PC-9 (cell line): ENCODE measurements around the gene SUZ12. TPM values are rescaled to one million over a fixed set of nuclear protein-coding genes. Genes with fewer than 3 reads are reported as not detected.
"Not testable (repeated sequence)": the region's sequence is repeated elsewhere in the genome, so short reads cannot be mapped to it uniquely, and the experiment has no call there.

Experiments used
- BruUV-seq: library from RNA; stranded (reverse); fragments of 400-500 nt; replicated peaks from 2 replicates; lab custom pipeline; 2021; lab: Mats Ljungman, UMichigan
- CTCF ChIA-PET: fragments of 300-600 bp; sonication (Branson Sonifier 250); formaldehyde crosslinking; loops from one replicate; lab custom pipeline; 2022; ENCODE audit warnings: antibody characterized with exemption; lab: Charles Lee
- POLR2A ChIA-PET: fragments of 300-600 bp; sonication (Branson Sonifier 250); formaldehyde crosslinking; loops from one replicate; lab custom pipeline; 2022; ENCODE audit warnings: antibody characterized with exemption; ENCODE audit not compliant: unreplicated experiment; lab: Charles Lee
- DNase-seq, 2 experiments: peaks; one replicate each; pipeline versions ENCODE4 v3.0.0 to v3.0.0-alpha.2; 2015 to 2022; ENCODE audit warnings: mixed read lengths in 1 of 2
- H2AFZ ChIP-seq: fragments of 200-600 bp; sonication (generic); 2 replicates; pipeline ENCODE4 v1.8.1; 2017; ENCODE audit warnings: antibody characterized with exemption
- H3F3A ChIP-seq: fragments of 200-600 bp; sonication (generic); 2 replicates; pipeline ENCODE4 v1.8.1; 2017; ENCODE audit warnings: antibody characterized with exemption, mild to moderate bottlenecking, low read depth; ENCODE audit not compliant: insufficient read depth
- H3K27ac ChIP-seq: fragments of 200-600 bp; sonication (generic); 2 replicates; pipeline ENCODE4 v1.6.1; 2016; ENCODE audit warnings: mixed run types
- H3K27me3 ChIP-seq: fragments of 200-600 bp; sonication (generic); 2 replicates; pipeline ENCODE4 v1.6.1; 2016; ENCODE audit warnings: low read depth, mixed run types; ENCODE audit not compliant: insufficient read depth
- H3K36me3 ChIP-seq: fragments of 200-600 bp; sonication (generic); 2 replicates; pipeline ENCODE4 v1.6.1; 2016; ENCODE audit warnings: low read depth, mixed run types
- H3K4me1 ChIP-seq: fragments of 200-600 bp; sonication (generic); replicated peaks from 2 replicates; pipeline ENCODE4 v1.6.1; 2016; ENCODE audit warnings: mixed run types; ENCODE audit not compliant: insufficient read depth
- H3K4me2 ChIP-seq: fragments of 200-600 bp; sonication (generic); 2 replicates; pipeline ENCODE4 v1.6.1; 2017; ENCODE audit warnings: mixed run types
- H3K4me3 ChIP-seq: fragments of 200-600 bp; sonication (generic); 2 replicates; pipeline ENCODE4 v1.6.1; 2016; ENCODE audit warnings: mixed run types
- H3K79me2 ChIP-seq: fragments of 200-600 bp; sonication (generic); 2 replicates; pipeline ENCODE4 v1.6.1; 2017; ENCODE audit warnings: low read depth, mixed run types
- H3K9me2 ChIP-seq: fragments of 200-600 bp; sonication (generic); 2 replicates; pipeline ENCODE4 v1.8.1; 2017; ENCODE audit warnings: mild to moderate bottlenecking; ENCODE audit not compliant: insufficient read depth
- H3K9me3 ChIP-seq: fragments of 200-600 bp; sonication (generic); 2 replicates; pipeline ENCODE4 v1.8.1; 2016; ENCODE audit warnings: low read depth; ENCODE audit not compliant: insufficient read depth
- H4K20me1 ChIP-seq: fragments of 200-600 bp; sonication (generic); 2 replicates; pipeline ENCODE4 v1.8.1; 2017; ENCODE audit not compliant: insufficient read depth
- EZH2 ChIP-seq: fragments of 200-600 bp; sonication (generic); IDR thresholded peaks from 2 replicates; pipeline ENCODE4 v1.8.0; 2017; ENCODE audit warnings: antibody characterized with exemption, low read depth
- intact Hi-C: fragments of 100-400 bp; cut with micrococcal nuclease; formaldehyde crosslinking; loops from one replicate; pipeline ENCODE4 v1.10.0; 2022; ENCODE audit not compliant: unreplicated experiment
- total RNA-seq: library from RNA; stranded (reverse); gene quantifications from 2 replicates; pipeline ENCODE4 v1.2.3, GENCODE V29; 2021
- TF ChIP-seq, protein P1 (sequence below): fragments of 200-600 bp; sonication (generic); conservative IDR thresholded peaks from 2 replicates; pipeline ENCODE4 v1.6.1; 2017; ENCODE audit warnings: mixed run types, antibody characterized with exemption, mild to moderate bottlenecking, moderate library complexity

SUZ12 gene
- total RNA-seq, 1 experiment from 2014 or later: 27.0 TPM

DNA sequence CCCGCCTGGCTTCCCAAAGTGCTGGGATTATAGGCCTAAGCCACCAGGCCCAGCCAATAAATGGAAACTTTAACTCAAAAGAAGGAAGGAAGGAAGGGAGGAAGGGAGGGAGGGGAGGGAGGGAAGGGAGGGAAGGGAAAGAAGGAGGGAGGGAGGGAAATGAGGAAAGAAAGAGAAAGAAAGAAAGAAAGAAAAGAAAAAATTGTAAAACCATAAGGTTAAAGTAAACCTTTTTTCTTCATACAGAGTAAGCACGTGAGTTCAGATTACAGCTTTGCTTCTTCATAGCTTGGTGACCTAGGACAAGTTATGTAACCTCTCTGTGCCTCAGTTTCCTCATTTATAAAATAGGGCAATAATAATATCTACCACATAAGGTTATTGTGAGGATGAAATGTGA lies 96.4 kb downstream of the SUZ12 start:
- Histone ChIP-seq H4K20me1 (no peaks in the 10 kb centered on the region), H3K27ac (no peak overlapping the region), H3K9me2 (no peaks in the 10 kb centered on the region), H3K36me3 (no peaks in the 10 kb centered on the region), H3K4me3 (no peak overlapping the region), H3K4me2 (no peak overlapping the region), H3K4me1 (no peaks in the 10 kb centered on the region), H3K9me3 (no peaks in the 10 kb centered on the region), H3F3A (no peaks in the 10 kb centered on the region), H2AFZ (no peak overlapping the region), H3K79me2 (no peaks in the 10 kb centered on the region), H3K27me3 (no peaks in the 10 kb centered on the region)
- ChIA-PET CTCF (no interaction called here), POLR2A (no interaction called here)
- no peak for TF ChIP-seq EZH2
- TF ChIP-seq, protein P1, sequence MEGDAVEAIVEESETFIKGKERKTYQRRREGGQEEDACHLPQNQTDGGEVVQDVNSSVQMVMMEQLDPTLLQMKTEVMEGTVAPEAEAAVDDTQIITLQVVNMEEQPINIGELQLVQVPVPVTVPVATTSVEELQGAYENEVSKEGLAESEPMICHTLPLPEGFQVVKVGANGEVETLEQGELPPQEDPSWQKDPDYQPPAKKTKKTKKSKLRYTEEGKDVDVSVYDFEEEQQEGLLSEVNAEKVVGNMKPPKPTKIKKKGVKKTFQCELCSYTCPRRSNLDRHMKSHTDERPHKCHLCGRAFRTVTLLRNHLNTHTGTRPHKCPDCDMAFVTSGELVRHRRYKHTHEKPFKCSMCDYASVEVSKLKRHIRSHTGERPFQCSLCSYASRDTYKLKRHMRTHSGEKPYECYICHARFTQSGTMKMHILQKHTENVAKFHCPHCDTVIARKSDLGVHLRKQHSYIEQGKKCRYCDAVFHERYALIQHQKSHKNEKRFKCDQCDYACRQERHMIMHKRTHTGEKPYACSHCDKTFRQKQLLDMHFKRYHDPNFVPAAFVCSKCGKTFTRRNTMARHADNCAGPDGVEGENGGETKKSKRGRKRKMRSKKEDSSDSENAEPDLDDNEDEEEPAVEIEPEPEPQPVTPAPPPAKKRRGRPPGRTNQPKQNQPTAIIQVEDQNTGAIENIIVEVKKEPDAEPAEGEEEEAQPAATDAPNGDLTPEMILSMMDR: no peak
- DNase-seq: no peak
- intact Hi-C loops: no loop called here
- BruUV-seq: no TSS peak

DNA sequence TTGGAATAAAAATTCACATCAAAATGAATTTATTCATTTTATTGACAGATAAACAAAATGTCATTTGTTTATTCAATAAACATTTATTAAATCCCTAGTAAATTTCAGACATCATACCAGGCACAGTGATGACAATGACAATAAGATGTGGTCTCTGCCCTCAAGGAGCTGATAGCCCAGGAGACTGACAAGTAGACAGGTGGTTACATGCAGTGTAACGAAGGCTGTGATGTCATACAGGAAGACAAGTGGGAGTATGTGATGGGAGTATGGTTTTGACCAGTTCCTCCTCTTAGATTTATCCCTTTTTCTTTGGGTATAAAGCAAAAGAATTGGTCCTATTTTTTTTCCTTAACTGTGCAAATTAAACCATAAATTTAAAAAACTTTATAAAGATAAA lies 97.0 kb downstream of the SUZ12 start:
- H3K4me3 ChIP-seq, H4K20me1 ChIP-seq, H3K9me2 ChIP-seq, H3K4me1 ChIP-seq, H3F3A ChIP-seq, H3K9me3 ChIP-seq, H3K79me2 ChIP-seq, H3K4me2 ChIP-seq, CTCF ChIA-PET, POLR2A ChIA-PET, H2AFZ ChIP-seq, H3K27ac ChIP-seq, DNase-seq, H3K36me3 ChIP-seq, BruUV-seq, intact Hi-C loops, H3K27me3 ChIP-seq: not testable (repeated sequence)

DNA sequence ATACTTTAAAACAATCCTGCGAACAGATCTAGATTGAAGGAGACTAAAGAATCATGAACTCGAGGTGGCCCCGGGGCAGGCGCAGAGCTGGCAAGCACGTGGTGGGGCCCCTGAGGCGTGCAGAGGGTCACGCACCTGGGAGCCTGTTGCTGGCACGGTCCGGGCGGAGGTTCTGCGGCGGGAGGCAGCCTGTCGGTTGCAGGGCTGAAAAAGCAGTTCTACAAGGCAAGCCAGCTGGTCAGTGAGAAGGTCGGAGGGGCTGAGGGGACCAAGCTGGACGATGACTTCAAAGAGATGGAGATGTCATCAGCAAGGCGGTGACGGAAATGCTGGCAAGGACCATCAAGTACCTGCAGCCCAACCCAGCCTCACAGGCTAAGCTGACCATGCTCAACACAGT lies 103.4 kb downstream of the SUZ12 start:
- CTCF ChIA-PET: not testable (repeated sequence)

DNA sequence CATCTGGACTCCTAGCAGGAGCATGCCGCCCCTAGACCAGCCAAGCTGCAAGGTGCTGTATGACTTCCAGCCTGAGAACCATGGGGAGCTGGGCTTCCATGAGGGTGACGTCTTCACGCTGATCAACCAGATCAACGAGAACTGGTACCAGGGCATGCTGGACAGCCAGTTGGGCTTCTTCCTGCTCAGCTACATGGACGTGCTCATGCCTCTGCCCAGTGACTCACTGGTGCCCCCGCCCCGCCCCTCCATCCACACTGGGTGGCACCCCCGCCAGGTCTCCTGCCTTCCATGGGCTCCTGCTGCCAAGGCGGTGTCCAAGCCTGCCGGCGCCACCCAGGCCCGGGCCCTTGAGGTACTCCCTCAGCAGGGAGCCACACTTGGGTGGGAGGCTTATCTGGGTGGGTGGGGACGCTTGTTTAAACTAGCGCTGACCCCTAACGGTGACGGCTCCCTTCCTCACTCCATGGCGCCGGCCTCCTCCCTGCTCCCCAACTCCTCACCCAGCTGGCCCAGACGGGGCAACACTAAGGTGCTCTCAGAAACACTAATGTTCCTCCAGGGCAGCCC lies 104.6 kb downstream of the SUZ12 start:
- intact Hi-C loops, H3K9me2 ChIP-seq, H3K79me2 ChIP-seq, H3K4me3 ChIP-seq, H3K4me1 ChIP-seq, H3K27ac ChIP-seq, H3K27me3 ChIP-seq, H3K4me2 ChIP-seq, H2AFZ ChIP-seq, H3K36me3 ChIP-seq, H3K9me3 ChIP-seq, DNase-seq, BruUV-seq, H4K20me1 ChIP-seq, POLR2A ChIA-PET, H3F3A ChIP-seq, CTCF ChIA-PET: not testable (repeated sequence)

More for the DNA sequence above, 103.4 kb downstream of the SUZ12 start:
- H3F3A ChIP-seq, H3K4me1 ChIP-seq, intact Hi-C loops, BruUV-seq, H3K4me2 ChIP-seq, H3K36me3 ChIP-seq, H4K20me1 ChIP-seq, H3K4me3 ChIP-seq, H2AFZ ChIP-seq, POLR2A ChIA-PET, H3K27me3 ChIP-seq, H3K79me2 ChIP-seq, DNase-seq, H3K9me2 ChIP-seq, H3K27ac ChIP-seq, H3K9me3 ChIP-seq: not testable (repeated sequence)

DNA sequence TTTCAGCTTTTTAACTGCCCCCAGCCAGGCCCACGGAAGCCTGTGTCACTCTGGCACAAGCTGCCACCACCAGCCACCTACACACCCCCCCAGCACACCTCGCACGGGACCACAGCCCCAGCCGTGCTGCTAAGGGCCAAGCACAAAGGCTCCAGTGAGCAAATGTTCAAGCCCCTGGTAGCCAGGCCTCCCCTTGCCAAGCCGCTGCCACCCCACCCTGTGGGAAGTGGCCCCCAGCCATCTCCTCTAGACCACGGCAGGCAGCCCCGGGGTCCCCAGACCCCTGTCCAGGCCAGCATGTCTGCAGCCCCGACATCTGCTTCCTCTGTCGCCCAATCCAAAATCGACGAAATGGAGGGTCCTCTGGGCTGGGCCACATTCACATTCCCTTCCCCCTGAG lies 105.5 kb downstream of the SUZ12 start:
- CTCF ChIA-PET, POLR2A ChIA-PET, H3K36me3 ChIP-seq, H3K27me3 ChIP-seq, BruUV-seq, H4K20me1 ChIP-seq, H3K4me3 ChIP-seq, H3K4me1 ChIP-seq, H3K27ac ChIP-seq, H2AFZ ChIP-seq, H3F3A ChIP-seq, intact Hi-C loops, H3K4me2 ChIP-seq, H3K79me2 ChIP-seq, DNase-seq, H3K9me3 ChIP-seq, H3K9me2 ChIP-seq: not testable (repeated sequence)

DNA sequence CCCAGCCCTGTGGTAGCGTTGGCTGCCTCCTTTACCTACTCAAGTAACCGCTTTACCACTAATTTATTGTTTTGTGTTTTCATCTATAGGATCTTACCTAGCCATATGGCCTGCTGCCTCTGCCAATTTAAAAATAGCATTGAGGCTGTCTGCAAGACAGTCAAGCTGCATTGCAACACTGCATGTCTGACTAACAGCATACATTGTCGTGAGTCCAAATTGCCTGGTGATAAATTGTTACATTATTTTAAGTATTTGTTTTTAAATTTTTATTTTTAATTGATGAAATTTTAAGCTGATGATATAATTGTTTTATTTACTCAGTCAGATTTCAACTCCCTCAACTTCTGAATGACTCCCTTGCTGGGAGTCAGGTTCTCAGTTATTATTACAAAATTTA lies 108.8 kb downstream of the SUZ12 start:
- POLR2A ChIA-PET, BruUV-seq, H3K27me3 ChIP-seq, intact Hi-C loops, H3K4me3 ChIP-seq, H3F3A ChIP-seq, H3K79me2 ChIP-seq, H3K27ac ChIP-seq, H3K4me2 ChIP-seq, H3K9me2 ChIP-seq, DNase-seq, H2AFZ ChIP-seq, H4K20me1 ChIP-seq, H3K9me3 ChIP-seq, H3K36me3 ChIP-seq, CTCF ChIA-PET, H3K4me1 ChIP-seq: not testable (repeated sequence)

DNA sequence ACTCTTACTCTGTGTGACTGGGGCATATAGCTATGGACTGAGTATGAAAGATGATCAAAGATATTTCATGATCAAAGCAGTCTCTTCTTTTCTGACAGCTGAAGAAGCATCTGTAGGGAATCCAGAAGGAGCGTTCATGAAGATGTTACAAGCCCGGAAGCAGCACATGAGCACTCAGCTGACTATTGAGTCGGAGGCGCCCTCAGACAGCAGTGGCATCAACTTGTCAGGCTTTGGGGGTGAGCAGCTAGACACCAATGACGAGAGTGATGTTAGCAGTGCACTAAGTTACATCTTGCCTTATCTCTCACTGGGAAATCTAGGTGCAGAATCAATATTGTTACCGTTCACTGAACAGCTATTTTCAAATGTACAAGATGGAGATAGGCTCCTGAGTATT lies 110.9 kb downstream of the SUZ12 start:
- BruUV-seq, CTCF ChIA-PET, H3K4me1 ChIP-seq, H3K79me2 ChIP-seq, H4K20me1 ChIP-seq, H3K4me2 ChIP-seq, H3K9me2 ChIP-seq, H3K27me3 ChIP-seq, DNase-seq, POLR2A ChIA-PET, H3K36me3 ChIP-seq, H3F3A ChIP-seq, H3K27ac ChIP-seq, H2AFZ ChIP-seq, H3K4me3 ChIP-seq, intact Hi-C loops, H3K9me3 ChIP-seq: not testable (repeated sequence)
